Measurements from ENCODE around the gene AQP10.

DNA sequence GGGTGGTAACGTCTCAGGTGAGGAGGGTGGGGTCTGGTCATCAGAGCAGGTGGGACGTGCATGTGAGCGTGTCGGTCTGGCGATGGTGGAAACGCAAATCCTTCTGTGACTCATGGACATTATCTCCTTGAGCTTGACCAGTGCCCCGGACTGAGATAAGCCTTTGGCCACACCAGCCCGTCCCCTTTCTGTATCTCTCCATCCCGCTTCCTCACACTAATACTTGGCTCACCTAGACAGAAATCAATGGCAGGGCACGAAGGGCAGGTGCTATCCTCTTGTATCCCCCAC is 7.9 kb upstream of the AQP10 start:
- TF ChIP-seq SMC3 (IDR thresholded peaks at IDR 0.05; ENCODE audit: low read depth, low read length): no peak
- TF ChIP-seq POLR2A (IDR thresholded peaks at IDR 0.05; ENCODE audit: low read depth, low read length): no peak
- TF ChIP-seq, protein P1, sequence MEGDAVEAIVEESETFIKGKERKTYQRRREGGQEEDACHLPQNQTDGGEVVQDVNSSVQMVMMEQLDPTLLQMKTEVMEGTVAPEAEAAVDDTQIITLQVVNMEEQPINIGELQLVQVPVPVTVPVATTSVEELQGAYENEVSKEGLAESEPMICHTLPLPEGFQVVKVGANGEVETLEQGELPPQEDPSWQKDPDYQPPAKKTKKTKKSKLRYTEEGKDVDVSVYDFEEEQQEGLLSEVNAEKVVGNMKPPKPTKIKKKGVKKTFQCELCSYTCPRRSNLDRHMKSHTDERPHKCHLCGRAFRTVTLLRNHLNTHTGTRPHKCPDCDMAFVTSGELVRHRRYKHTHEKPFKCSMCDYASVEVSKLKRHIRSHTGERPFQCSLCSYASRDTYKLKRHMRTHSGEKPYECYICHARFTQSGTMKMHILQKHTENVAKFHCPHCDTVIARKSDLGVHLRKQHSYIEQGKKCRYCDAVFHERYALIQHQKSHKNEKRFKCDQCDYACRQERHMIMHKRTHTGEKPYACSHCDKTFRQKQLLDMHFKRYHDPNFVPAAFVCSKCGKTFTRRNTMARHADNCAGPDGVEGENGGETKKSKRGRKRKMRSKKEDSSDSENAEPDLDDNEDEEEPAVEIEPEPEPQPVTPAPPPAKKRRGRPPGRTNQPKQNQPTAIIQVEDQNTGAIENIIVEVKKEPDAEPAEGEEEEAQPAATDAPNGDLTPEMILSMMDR (conservative IDR thresholded peaks at IDR 0.05; ENCODE audit: low read depth, low read length): no peak
- TF ChIP-seq, protein P2, sequence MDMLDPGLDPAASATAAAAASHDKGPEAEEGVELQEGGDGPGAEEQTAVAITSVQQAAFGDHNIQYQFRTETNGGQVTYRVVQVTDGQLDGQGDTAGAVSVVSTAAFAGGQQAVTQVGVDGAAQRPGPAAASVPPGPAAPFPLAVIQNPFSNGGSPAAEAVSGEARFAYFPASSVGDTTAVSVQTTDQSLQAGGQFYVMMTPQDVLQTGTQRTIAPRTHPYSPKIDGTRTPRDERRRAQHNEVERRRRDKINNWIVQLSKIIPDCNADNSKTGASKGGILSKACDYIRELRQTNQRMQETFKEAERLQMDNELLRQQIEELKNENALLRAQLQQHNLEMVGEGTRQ (IDR thresholded peaks at IDR 0.05; ENCODE audit: low read depth, low read length): no peak

Measured in IMR-90 (cell line).